Neural progenitor cell (in vitro differentiated cells): ENCODE results near the gene RERE.

Experiments
- EZH2phosphoT487 ChIP-seq: fragments of 200-600 bp; sonication (generic); IDR thresholded peaks from 2 replicates; pipeline ENCODE4 v1.6.1; 2017; ENCODE audit warnings: antibody characterized with exemption
- TF ChIP-seq, protein P1 (sequence below): fragments of 200-600 bp; sonication (generic); IDR thresholded peaks from 2 replicates; pipeline ENCODE4 v1.5.1; 2017; ENCODE audit warnings: antibody characterized with exemption, mild to moderate bottlenecking

- TF ChIP-seq, protein P1, sequence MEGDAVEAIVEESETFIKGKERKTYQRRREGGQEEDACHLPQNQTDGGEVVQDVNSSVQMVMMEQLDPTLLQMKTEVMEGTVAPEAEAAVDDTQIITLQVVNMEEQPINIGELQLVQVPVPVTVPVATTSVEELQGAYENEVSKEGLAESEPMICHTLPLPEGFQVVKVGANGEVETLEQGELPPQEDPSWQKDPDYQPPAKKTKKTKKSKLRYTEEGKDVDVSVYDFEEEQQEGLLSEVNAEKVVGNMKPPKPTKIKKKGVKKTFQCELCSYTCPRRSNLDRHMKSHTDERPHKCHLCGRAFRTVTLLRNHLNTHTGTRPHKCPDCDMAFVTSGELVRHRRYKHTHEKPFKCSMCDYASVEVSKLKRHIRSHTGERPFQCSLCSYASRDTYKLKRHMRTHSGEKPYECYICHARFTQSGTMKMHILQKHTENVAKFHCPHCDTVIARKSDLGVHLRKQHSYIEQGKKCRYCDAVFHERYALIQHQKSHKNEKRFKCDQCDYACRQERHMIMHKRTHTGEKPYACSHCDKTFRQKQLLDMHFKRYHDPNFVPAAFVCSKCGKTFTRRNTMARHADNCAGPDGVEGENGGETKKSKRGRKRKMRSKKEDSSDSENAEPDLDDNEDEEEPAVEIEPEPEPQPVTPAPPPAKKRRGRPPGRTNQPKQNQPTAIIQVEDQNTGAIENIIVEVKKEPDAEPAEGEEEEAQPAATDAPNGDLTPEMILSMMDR: no peak
- no peak for TF ChIP-seq EZH2phosphoT487
Observed at GRCh38 chr1:8678673-8679394, 138.6 kb downstream of the RERE start.
